Measurements from ENCODE around the gene POLR3GL.
A peak's percentile ranks its signal among the peaks of the same experiment; 100 is the strongest.
"Not testable (repeated sequence)": the region's sequence is repeated elsewhere in the genome, so short reads cannot be mapped to it uniquely, and the experiment has no call there.

POLR3GL gene

GRCh38 chr1:145964328-145965118, at the start of gene POLR3GL, which contains the start of gene ANKRD34A:
Gene POLR3GL, plus strand, starts transcription at chr1:145964690. Its CDS starts 10,176 bp downstream, at chr1:145974866.
Gene ANKRD34A, minus strand, starts transcription at chr1:145964575. Its CDS starts 2,816 bp downstream, at chr1:145961759.
- peak within 1 kb of the TSS; percentile 63 for H3K4me3 ChIP-seq (ENCODE audit: low read depth, low read length)
- no peak for TF ChIP-seq CTCF (IDR thresholded peaks at IDR 0.05; ENCODE audit: borderline replicate concordance, insufficient read depth, low read depth, low read length)

GRCh38 chr1:145916745-145917144, 47.7 kb upstream of the POLR3GL start:
- no peak for TF ChIP-seq CTCF (IDR thresholded peaks at IDR 0.05; ENCODE audit: borderline replicate concordance, insufficient read depth, low read depth, low read length)

GRCh38 chr1:145917595-145917994, 46.9 kb upstream of the POLR3GL start:
- TF ChIP-seq CTCF (IDR thresholded peaks at IDR 0.05; ENCODE audit: borderline replicate concordance, insufficient read depth, low read depth, low read length) = no peak
- H3K4me3 ChIP-seq (ENCODE audit: low read depth, low read length) = peak overlapping the region; percentile 100

More at GRCh38 chr1:145916745-145917144, 47.7 kb upstream of the POLR3GL start:
- H3K4me3 ChIP-seq (ENCODE audit: low read depth, low read length) = no peak overlapping the region

GRCh38 chr1:145918144-145918991, 46.1 kb upstream of the POLR3GL start, which contains the start of gene PEX11B:
Gene PEX11B, minus strand, starts transcription at chr1:145918717. Its CDS starts 29 bp downstream, at chr1:145918688.
- peak within 1 kb of the TSS; percentile 100 for H3K4me3 ChIP-seq (ENCODE audit: low read depth, low read length)
- TF ChIP-seq CTCF (IDR thresholded peaks at IDR 0.05; ENCODE audit: borderline replicate concordance, insufficient read depth, low read depth, low read length) = no peak

- H3K4me3 ChIP-seq (ENCODE audit: low read depth, low read length) = peak overlapping the region; percentile 100
- TF ChIP-seq CTCF (IDR thresholded peaks at IDR 0.05; ENCODE audit: borderline replicate concordance, insufficient read depth, low read depth, low read length) = no peak
Observed at GRCh38 chr1:145918992-145919939, 45.2 kb upstream of the POLR3GL start.

GRCh38 chr1:145920297-145920696, 44.2 kb upstream of the POLR3GL start:
- not testable (repeated sequence) for H3K4me3 ChIP-seq (ENCODE audit: low read depth, low read length)
